ENCODE results near the gene BHLHE23.

The BHLHE23 gene

GRCh38 chr20:63006540-63007359 lies at the start of gene BHLHE23:
Gene BHLHE23, minus strand, starts transcription at chr20:63006964. Its CDS starts 190 bp downstream, at chr20:63006774.
- DNase-seq: no peak

GRCh38 chr20:63055575-63056235 lies 48.9 kb upstream of the BHLHE23 start:
- no peak for DNase-seq

- DNase-seq: no peak
Observed at GRCh38 chr20:63054681-63055240, 48.0 kb upstream of the BHLHE23 start.

DNA sequence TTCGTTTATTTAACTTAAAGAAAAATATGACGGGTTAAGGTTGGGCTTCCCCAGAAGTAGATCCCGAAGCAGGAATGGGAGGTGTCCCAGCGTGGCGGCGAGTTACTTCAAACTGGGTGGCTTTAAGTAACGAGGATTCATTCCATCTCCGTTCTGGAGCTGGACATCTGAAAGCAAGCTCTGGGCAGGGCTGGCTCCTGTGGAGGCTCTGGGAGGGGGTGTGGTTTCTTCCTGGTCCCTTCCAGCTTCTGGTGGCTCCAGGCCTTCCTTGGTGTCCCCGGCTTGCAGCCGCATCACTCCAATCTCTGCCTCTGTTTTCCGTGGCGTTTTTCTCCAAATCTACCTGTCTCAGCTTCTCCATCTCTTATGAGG lies 47.3 kb upstream of the BHLHE23 start:
- no peak for DNase-seq

DNA sequence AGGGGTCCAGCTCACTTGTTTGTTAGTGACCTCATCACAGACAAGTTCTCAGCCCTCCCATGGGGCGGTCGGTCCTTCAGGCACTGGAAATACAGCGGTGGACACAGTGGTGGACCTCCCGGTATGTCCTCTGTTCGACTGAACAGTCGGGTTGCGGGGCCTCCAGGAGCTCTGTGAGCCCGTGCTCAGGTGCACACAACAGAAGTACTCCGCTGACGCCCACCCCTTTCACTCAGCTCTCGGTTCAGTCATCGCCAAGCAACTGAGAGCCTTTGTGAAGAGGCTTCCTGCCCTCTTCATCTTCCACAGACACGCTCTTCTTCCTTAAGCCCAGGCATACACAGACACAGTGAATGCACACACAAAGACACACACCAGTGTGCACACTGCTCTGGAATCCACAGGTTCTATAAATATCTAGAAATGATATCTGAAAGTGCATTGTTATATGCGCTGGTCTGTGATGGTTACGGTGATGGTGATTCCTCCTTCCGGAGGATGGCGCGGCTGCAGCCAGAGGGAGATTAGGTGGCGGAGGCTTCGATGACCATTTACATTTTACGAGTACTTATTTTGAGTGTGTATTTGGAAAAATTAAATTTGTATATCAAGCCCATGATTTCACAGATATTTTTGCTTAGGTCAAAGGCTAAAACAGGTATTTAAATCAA lies 46.8 kb upstream of the BHLHE23 start:
- no peak for DNase-seq

- no peak for DNase-seq
Observed at GRCh38 chr20:63052571-63053431, 46.0 kb upstream of the BHLHE23 start.

DNA sequence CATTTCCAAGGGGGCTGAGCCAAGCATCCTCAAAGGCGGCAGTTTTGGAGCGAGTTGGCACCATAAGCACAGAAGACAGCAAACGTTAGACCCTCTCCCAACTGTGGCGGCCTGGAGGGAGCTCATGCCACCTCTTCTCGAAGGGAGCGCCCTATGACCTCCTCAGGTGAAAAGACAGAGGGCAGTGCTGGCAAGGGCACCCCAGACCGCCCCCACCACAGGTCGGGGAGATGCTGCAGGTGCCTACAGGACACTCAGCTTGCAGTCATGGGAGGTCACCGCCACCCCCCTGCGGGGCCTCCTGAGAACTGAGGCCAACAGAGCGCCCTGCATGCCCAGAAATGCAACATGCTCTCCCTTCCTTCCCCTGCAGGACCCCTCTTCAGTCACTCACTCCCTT lies 45.1 kb upstream of the BHLHE23 start:
- DNase-seq: no peak

- DNase-seq: no peak
Observed at GRCh38 chr20:63051186-63051860, 44.6 kb upstream of the BHLHE23 start.

GRCh38 chr20:63050406-63050805 lies 43.6 kb upstream of the BHLHE23 start:
- DNase-seq: no peak

GRCh38 chr20:63049561-63050221 lies 42.9 kb upstream of the BHLHE23 start:
- DNase-seq: no peak

GRCh38 chr20:63049191-63049518 lies 42.4 kb upstream of the BHLHE23 start:
- no peak for DNase-seq

GRCh38 chr20:63048516-63049190 lies 41.9 kb upstream of the BHLHE23 start:
- DNase-seq: no peak

DNA sequence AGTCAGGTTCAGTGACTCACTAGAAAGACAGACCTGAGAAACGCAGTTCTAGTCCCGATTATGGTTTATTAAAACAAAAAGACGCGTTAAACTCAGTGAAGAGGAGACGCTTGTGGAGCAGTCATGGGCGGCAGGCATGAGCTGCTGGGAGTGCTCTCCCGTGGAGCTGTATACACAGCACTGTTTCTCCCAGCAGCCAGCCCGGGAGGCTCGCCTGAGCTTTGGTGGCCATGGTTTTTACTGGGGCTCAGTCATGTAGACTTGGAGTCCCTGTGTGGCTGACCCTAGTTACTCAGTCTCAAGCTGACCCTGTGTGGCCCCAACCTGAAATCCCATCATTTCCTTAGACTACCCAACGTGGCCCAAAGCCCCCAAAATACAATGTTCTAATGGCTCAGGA lies 41.2 kb upstream of the BHLHE23 start:
- DNase-seq: no peak

- DNase-seq: no peak
Observed at GRCh38 chr20:63047267-63047666, 40.5 kb upstream of the BHLHE23 start.

- no peak for DNase-seq
Observed at GRCh38 chr20:63046841-63047240, 40.1 kb upstream of the BHLHE23 start.

GRCh38 chr20:63045991-63046390 lies 39.2 kb upstream of the BHLHE23 start:
- no peak for DNase-seq

- DNase-seq: no peak
Observed at GRCh38 chr20:63045401-63045800, 38.6 kb upstream of the BHLHE23 start.

GRCh38 chr20:63044605-63045004 lies 37.8 kb upstream of the BHLHE23 start:
- DNase-seq: no peak

- DNase-seq: no peak
Observed at GRCh38 chr20:63044204-63044600, 37.4 kb upstream of the BHLHE23 start.

DNA sequence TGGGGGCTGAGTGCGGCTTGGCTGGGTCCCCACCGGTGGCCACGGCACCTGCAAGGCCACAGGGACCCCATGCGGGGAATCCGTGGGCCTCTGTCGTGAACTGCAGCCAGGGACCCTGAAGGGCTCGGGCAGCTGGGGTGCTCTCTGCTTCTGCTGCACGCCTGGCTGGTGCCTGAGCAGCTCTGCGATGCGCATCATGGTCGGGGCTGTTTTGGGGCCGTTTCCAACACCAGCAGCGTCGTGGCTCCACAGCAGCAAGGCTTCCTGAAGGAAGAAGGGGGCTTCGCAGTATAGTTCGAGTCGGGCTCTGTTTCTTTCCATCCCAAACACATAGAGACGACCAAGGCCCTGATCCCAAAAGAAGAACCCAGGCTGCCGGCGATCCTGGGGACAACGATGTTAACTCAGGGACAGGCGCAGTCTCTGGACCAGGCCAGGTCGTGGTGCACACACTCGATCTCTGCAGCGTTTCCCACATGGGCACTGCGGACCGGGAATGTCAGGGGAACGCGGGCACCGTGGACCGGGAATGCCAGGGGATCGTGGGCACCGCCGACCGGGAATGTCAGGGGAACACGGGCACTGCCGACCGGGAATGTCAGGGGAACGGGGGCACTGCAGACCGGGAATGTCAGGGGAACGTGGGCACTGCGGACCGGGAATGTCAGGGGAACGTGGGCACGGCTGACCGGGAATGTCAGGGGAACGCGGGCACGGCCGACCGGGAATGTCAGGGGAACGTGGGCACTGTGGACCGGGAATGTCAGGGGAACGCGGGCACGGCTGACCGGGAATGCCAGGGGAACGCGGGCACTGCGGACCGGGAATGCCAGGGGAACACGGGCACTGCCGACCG lies 36.8 kb upstream of the BHLHE23 start:
- DNase-seq: no peak

Measured in 8988T (cell line).